HL-60/S4 (cell line): ENCODE results near the gene SLC3A2.
"Not testable (repeated sequence)": the region's sequence is repeated elsewhere in the genome, so short reads cannot be mapped to it uniquely, and the experiment has no call there.

ENCODE experiments used
- in situ Hi-C: fragments of 300-500 bp; cut with MboI; formaldehyde crosslinking; loops from 2 replicates; pipeline ENCODE4 v1.14.3; 2022; ENCODE audit warnings: low sequenced_read_pairs

SLC3A2 gene

DNA sequence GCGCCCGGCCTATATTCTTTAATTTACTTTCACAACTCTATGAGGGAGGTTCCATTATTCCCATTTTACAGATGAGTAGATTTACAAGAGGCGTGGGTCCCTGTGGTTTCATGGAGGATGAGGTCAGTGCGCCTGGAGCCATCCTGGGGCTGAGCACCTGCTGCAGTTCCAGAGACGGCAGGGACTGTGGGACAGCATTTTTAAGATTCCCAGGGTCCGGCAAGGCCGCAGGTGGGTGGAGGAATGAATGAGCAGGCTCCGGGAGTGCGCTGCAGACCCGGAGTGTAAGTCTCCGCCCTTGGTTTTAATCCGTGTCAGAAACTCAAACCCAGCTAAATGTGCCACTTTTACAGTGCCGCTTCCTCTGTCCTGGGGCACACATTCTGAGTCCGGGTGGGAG is 44.6 kb downstream of the SLC3A2 start:
- in situ Hi-C loops, result no loop called here

DNA sequence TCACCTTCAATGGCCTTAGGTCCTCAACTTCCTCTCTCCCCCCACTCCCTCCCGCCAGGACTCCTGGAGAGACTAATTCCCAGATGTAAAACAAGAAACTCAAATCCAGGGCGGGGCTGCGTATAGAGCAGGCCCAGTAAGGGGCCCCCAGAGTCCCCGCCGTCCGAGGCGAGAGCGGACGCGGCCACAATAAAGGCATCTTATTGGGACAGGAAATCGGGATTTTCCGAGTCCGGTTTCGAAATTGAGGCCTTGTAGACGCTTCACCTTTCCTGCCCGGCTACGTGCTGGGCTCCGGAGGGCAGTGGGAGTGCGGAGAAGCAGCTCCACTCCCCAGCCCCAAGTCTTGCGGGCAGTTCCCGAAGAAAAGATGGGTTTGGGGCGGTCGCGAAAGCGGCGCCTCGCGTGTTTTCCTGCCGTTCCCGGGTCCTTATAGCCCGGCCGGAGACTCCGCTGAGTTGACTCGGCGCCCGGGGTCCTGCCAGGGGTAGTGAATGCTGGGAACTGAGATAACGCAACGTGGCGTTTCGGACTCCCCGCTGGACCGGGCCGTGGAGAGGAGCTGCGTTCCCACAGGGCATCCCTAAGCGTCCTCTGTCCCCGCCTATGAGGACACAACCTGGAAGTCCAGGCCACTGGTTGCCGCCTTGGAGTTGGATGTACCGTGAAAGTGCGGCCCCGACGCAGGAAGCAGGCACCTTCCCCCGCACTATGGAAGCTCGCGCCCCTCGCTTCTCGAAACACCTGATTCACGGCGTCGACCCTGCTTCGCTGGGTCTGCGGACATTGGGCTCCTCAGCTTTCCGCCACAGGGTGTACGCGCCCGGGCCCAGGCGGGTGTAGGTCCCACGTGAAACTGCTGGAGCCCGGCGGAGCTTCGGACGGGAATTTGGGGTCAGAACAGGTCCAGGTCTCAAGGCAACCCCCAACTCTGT is 45.3 kb downstream of the SLC3A2 start:
- in situ Hi-C loops, result no loop called here

DNA sequence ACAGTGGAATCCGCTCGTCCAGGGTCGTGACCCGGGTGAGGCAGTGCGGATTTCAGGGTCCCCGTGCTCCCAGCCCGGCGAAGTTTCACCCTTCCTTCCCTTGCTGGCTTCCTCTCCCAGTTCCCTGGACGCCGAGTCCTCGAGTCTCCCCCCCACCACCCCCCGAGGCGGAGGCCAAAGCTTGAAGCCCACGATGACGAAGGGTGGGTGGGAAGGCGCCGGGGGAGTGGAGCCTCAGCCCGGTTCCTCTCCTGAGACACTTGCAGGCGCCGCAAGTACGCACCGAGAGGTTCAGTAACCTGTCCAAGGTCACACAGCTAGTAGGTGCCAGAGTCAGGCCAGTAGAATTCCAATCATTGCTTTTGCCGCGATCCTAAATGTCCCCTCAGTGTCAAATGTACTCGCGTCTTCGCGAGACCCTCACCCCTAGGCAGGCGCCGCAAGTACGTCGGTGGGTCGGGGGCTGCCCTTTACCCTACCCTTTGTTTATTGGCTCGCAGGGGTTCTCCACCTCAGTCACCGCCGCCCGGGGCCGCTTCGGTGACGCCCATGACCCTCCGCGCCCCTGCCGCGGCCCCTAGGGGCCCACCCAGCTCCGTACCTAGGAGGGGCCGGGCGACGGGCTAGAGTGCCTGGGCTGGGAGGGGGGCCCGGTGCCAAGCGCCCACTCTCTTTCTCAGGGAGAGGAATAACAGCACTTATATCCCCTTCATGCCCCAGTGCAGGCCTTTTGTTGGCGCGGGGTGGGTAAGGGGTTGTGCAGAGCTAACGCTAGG is 46.2 kb downstream of the SLC3A2 start:
- in situ Hi-C loops, result no loop called here

DNA sequence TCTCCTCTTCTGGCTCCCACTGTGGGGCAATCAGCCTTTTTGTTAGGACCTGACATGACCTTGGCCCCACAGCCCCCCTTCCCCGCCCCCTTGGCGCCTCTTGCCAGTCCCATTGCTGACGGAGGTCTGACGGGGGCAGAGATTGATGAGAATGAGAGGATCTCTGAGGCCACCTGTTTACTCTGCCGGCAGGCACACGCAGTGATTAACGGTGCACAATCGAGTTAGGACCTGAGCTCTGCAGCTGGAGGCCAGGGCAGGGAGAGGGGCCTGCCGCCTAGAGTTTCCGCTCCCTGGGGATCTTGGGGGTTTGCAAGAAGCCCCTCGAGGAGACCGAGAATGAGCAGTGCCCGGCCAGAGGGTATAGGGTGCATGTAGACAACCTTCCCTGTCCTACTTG is 47.3 kb downstream of the SLC3A2 start:
- in situ Hi-C loops, result no loop called here

DNA sequence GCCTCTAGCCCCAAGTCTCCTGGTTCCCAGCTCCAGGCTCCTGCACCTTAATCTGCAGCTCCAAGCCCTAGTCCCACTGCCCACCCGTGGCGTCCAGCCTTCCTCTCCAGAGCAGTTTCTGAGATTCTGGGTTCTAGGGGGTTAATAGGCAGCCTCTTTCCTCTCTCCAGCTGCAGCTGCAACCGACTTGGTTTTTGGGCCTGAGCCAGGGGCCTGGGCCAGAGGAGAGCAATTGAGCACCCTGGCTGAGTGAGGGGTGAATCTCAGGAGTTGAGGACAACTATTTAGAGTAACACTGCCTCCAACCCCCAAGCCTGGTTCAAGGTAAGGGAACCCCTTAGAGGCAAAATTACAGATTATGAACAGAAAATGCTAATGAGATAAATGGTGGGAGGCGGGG is 49.5 kb downstream of the SLC3A2 start:
- in situ Hi-C loops, result no loop called here

DNA sequence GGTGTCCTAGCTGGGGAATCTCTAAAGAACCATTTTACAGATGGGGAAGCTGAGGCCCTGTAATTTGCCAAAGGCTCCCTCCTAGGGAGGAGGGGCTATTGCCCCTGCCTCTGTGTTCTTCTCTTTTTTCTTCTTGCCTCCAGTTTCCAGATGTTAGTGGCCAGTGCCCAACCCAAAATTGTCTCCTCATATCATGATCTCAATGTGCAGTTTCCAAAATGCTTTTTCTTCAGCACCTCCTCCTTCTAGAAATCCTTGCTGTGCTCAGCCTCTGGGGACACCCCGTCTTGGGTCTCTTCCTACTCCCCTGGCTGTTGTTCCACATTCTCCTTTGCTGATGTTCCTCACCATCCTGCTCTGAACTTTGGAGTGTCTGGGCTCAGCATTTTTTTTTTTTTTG is 50.0 kb downstream of the SLC3A2 start:
- in situ Hi-C loops, result no loop called here

DNA sequence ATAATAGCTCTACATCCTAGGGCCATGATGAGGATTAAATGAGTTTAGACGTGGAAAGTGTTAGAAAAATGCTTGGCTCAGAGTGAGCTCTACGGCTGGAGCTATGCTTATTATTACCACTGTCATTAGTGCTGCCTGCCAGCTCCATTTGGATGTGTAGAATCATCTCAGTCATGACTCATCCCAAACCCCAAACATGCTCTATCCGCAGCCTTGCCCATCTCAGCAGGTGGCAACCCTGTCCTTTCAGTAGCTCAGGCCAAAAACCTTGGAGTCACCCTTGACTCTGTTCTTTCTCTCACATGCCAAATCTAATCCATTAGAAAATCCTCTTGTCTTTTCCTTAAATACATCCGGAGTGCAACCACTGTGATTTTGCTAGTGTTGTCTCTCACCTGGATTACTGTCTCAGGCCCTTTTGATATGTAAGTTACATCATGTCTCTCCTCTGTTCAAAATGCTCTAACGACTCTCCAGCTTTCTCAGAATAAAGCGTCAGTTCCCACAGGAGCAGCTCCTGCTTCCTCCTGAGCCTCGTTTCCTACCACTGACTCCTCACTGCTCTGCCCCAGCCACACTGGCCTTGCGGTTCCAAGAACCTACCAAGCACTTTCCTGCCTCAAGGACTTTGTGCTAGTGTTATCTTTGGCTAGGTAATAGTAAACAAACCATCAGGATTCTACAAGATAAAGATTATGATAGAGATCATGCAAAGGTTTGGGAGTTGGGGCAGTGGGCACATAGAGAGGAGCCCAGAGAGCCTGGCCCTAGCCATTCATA is 51.0 kb downstream of the SLC3A2 start:
- in situ Hi-C loops, result no loop called here

DNA sequence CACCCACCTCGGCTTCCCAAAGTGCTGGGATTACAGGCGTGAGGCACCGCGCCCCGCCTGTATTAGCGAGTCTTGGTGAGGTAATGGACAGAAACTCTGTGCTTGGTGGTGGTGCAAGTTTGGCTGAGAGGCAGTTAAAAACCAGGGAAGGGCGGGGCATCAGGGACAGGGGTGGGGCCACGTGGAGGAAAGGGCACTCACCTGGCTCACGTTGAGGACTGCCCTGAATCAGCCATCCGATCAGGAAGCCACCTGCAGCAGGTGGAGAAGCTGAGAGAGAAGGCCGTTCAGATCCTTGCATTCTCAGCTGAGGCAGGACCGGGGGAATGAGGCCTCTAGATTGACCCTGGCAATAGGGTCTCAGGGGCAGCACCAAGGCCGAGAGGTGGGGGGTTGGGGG is 52.6 kb downstream of the SLC3A2 start:
- in situ Hi-C loops, result no loop called here

DNA sequence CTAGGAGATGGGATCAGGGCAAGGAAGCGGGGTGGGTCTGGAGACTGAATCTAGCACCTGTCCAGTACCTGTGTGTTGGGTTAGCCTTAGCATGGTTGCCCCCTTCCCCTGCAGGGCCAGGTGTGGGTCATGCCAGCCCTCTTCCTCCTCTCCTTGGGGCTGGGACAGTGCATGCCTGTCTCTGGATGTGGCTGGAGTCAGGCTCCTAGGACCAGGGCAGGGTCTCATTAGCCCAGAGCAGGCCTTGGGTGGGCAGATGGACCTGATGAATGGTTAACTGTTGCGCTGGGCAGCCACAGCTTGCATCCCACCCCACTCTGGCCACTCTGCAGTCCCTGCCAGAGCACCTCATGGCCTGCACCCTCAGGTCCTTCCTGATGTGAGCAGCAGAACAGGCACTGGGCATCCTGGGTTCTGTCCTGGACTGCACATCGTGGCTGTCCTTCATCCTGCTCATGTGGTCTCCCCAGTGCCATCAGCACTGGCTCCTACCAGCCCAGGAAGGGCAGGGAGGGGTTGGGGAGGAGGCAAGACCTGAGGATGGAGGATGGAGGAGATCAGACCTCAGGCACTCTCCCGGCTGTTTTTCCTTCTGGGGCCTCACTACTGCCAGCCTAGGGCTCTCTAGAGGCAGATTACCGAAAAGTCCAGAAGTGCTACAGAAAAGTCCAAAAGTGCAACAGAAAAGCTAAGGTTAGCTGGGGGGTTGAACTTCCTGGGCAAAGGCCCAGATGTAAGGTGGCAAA is 53.2 kb downstream of the SLC3A2 start:
- in situ Hi-C loops, result no loop called here

DNA sequence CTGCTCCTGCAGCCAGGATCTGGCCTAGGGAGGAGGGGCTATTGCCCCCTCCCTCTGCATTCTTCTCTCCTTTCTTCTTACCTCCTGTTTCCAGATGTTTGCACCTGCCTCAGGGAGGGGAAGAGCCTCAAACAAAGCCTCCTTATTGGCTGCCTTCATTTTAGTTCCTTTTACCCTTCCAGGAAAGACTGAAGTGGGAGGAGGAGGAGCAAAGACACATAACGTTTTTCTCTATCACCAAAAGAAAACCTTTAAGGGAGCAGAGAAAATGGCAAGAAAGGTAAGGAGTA is 53.7 kb downstream of the SLC3A2 start:
- in situ Hi-C loops, result no loop called here

DNA sequence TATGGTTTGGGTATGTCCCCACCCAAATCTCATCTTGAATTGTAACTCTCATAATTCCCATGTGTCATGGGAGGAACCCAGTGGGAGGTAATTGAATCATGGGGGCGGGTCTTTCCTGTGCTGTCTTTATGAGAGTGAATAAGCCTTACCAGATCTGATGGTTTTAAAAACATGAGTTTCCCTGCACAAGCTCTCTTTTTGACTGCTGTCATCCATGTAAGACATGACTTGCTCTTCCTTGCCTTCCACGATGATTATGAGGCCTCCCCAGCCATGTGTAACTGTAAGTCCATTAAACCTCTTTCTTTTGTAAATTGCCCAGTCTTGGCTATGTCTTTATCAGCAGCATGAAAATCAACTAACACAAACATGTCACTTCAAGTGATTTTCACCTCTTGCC is 56.8 kb downstream of the SLC3A2 start:
- in situ Hi-C loops, result not testable (repeated sequence)
